ENCODE results near the gene ABCD3.

DNA sequence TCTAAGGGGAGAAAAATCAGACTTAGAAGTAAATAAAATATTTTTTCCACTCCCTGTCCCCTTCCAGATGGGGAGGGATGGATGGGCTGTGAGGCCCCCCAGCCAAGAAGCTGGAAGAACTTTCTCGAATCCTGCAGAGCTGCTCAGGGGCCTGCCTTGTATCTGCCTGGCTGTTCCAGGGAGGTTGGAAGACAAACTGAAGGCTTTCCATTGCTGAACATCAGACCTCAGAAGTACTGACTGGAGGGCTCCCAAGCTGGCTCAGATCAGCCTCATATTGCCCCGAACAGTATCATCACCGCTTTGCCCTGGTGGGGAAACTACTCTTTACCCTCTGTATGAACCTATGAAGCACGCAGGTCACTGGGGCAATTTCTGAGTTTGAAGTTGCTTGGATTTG is 135.7 kb downstream of the ABCD3 start:
- TF ChIP-seq RAD21 (conservative IDR thresholded peaks at IDR 0.05): no peak
- TF ChIP-seq, protein P1, sequence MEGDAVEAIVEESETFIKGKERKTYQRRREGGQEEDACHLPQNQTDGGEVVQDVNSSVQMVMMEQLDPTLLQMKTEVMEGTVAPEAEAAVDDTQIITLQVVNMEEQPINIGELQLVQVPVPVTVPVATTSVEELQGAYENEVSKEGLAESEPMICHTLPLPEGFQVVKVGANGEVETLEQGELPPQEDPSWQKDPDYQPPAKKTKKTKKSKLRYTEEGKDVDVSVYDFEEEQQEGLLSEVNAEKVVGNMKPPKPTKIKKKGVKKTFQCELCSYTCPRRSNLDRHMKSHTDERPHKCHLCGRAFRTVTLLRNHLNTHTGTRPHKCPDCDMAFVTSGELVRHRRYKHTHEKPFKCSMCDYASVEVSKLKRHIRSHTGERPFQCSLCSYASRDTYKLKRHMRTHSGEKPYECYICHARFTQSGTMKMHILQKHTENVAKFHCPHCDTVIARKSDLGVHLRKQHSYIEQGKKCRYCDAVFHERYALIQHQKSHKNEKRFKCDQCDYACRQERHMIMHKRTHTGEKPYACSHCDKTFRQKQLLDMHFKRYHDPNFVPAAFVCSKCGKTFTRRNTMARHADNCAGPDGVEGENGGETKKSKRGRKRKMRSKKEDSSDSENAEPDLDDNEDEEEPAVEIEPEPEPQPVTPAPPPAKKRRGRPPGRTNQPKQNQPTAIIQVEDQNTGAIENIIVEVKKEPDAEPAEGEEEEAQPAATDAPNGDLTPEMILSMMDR (IDR thresholded peaks at IDR 0.05; ENCODE audit: poor library complexity, severe bottlenecking): no peak
- TF ChIP-seq POLR2AphosphoS5 (IDR thresholded peaks at IDR 0.05): no peak
- TF ChIP-seq TAF1 (IDR thresholded peaks at IDR 0.05; ENCODE audit: low read depth): no peak
